ENCODE measurements around the gene RAB38. TPM values are rescaled to one million over a fixed set of nuclear protein-coding genes. Genes with fewer than 3 reads are reported as not detected.

The RAB38 gene
- total and polyA plus RNA-seq, 12 donors, result 0.31 to 1.6 (median 0.44) TPM; not detected in 3

GRCh38 chr11:88139865-88140264 lies 35.4 kb downstream of the RAB38 start:
- intact Hi-C loops (cut with DNase I), result loop anchor here in 1 of 10 donors (5.0 kb wide), 1 partner anchor 47 kb away; no protein-coding TSS in a partner anchor
- Histone ChIP-seq H3K4me3 (no peak overlapping the region), H3K4me1 (no peaks in the 10 kb centered on the region), H3K36me3 (no peaks in the 10 kb centered on the region), H3K27ac (no peak overlapping the region), H3K27me3 (no peaks in the 10 kb centered on the region), H3K9me3 (no peaks in the 10 kb centered on the region)
- TF ChIP-seq, protein P1, sequence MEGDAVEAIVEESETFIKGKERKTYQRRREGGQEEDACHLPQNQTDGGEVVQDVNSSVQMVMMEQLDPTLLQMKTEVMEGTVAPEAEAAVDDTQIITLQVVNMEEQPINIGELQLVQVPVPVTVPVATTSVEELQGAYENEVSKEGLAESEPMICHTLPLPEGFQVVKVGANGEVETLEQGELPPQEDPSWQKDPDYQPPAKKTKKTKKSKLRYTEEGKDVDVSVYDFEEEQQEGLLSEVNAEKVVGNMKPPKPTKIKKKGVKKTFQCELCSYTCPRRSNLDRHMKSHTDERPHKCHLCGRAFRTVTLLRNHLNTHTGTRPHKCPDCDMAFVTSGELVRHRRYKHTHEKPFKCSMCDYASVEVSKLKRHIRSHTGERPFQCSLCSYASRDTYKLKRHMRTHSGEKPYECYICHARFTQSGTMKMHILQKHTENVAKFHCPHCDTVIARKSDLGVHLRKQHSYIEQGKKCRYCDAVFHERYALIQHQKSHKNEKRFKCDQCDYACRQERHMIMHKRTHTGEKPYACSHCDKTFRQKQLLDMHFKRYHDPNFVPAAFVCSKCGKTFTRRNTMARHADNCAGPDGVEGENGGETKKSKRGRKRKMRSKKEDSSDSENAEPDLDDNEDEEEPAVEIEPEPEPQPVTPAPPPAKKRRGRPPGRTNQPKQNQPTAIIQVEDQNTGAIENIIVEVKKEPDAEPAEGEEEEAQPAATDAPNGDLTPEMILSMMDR (IDR thresholded peaks at IDR 0.05), result no peak
- DNase-seq (no peak), ATAC-seq (no peak)
- 35 to 52% methylated on average over 1 of the region's 1 CpG for WGBS, 2 donors

GRCh38 chr11:88131764-88132470 lies 43.3 kb downstream of the RAB38 start:
- WGBS, 2 donors, result 72 to 80% methylated on average over 3 of the region's 3 CpGs
- ATAC-seq, result no peak
- TF ChIP-seq, protein P1 (IDR thresholded peaks at IDR 0.05), result no peak

GRCh38 chr11:88122956-88123355 lies 52.3 kb downstream of the RAB38 start:
- ATAC-seq (no peak), DNase-seq (no peak)
- intact Hi-C loops (cut with DNase I), result no loop called here
- 68 to 69% methylated on average over 4 of the region's 4 CpGs for WGBS, 2 donors
- Histone ChIP-seq H3K27ac (no peak overlapping the region), H3K4me3 (no peak overlapping the region), H3K27me3 (no peaks in the 10 kb centered on the region), H3K36me3 (no peaks in the 10 kb centered on the region), H3K9me3 (peaks cover 0 to 5% (median 0%) of the 10 kb centered on the region in 11 donors), H3K4me1 (no peaks in the 10 kb centered on the region)
- TF ChIP-seq, protein P1 (IDR thresholded peaks at IDR 0.05), result no peak

More at GRCh38 chr11:88131764-88132470, 43.3 kb downstream of the RAB38 start:
- Histone ChIP-seq H3K36me3 (no peaks in the 10 kb centered on the region), H3K27ac (no peak overlapping the region), H3K4me1 (no peaks in the 10 kb centered on the region), H3K9me3 (peaks cover 0 to 19% (median 5%) of the 10 kb centered on the region in 11 donors), H3K4me3 (no peak overlapping the region), H3K27me3 (no peaks in the 10 kb centered on the region)
- DNase-seq, result no peak
- intact Hi-C loops (cut with DNase I), result no loop called here

GRCh38 chr11:88119561-88119960 lies 55.7 kb downstream of the RAB38 start:
- TF ChIP-seq, protein P1 (IDR thresholded peaks at IDR 0.05), result no peak

More at GRCh38 chr11:88119561-88119960, 55.7 kb downstream of the RAB38 start:
- no peaks in the 10 kb centered on the region for H3K27me3 ChIP-seq
- DNase-seq (no peak), ATAC-seq (no peak)
- no peaks in the 10 kb centered on the region for H3K9me3 ChIP-seq
- 55 to 72% methylated on average over 2 of the region's 2 CpGs for WGBS, 2 donors
- no peaks in the 10 kb centered on the region for H3K36me3 ChIP-seq
- H3K27ac ChIP-seq, result no peak overlapping the region
- intact Hi-C loops (cut with DNase I), result no loop called here
- no peak overlapping the region for H3K4me3 ChIP-seq
- no peaks in the 10 kb centered on the region for H3K4me1 ChIP-seq

Measured in heart right ventricle (tissue), 16 donors.